Hepatocyte (in vitro differentiated cells): Measurements from ENCODE around the gene SDR42E2.

Experiments
- CTCF ChIP-seq: fragments of 200-600 bp; sonication (generic); IDR thresholded peaks from 2 replicates; pipeline ENCODE4 v1.5.1; 2016; ENCODE audit warnings: antibody characterized with exemption, mild to moderate bottlenecking; ENCODE audit not compliant: poor library complexity
- EZH2 ChIP-seq: fragments of 200-600 bp; sonication (generic); IDR thresholded peaks from 2 replicates; pipeline ENCODE4 v1.6.1; 2016; ENCODE audit warnings: antibody characterized with exemption, mild to moderate bottlenecking, borderline replicate concordance

- TF ChIP-seq EZH2 = no peak
- TF ChIP-seq CTCF = no peak
Measured at GRCh38 chr16:22164482-22164881, 2.2 kb downstream of the SDR42E2 start.
